GM04503 (cell line): ENCODE measurements around the gene GSTT2B.
"Not testable (repeated sequence)": the region's sequence is repeated elsewhere in the genome, so short reads cannot be mapped to it uniquely, and the experiment has no call there.

ENCODE experiments used
- DNase-seq: peaks from one replicate; pipeline ENCODE4 v3.0.0-alpha.2; 2012; ENCODE audit warnings: low read depth

The GSTT2B gene

GRCh38 chr22:23940166-23940565 lies 20.8 kb downstream of the GSTT2B start:
- not testable (repeated sequence) for DNase-seq

- no peak for DNase-seq
Measured at GRCh38 chr22:23939017-23939357, 22.0 kb downstream of the GSTT2B start.

GRCh38 chr22:23938328-23939016 lies 22.5 kb downstream of the GSTT2B start:
- DNase-seq = no peak

GRCh38 chr22:23926561-23926960 lies 34.4 kb downstream of the GSTT2B start:
- no peak for DNase-seq

- DNase-seq = no peak
Measured at GRCh38 chr22:23925020-23925606, 35.9 kb downstream of the GSTT2B start.

GRCh38 chr22:23922921-23923320 lies 38.1 kb downstream of the GSTT2B start:
- no peak for DNase-seq

GRCh38 chr22:23921586-23922201 lies 39.3 kb downstream of the GSTT2B start:
- not testable (repeated sequence) for DNase-seq

- DNase-seq = not testable (repeated sequence)
Measured at GRCh38 chr22:23920267-23920611, 40.8 kb downstream of the GSTT2B start.

GRCh38 chr22:23915290-23915689 lies 45.7 kb downstream of the GSTT2B start:
- DNase-seq = no peak

- DNase-seq = peak; percentile 86
Measured at GRCh38 chr22:23913661-23914353, 47.2 kb downstream of the GSTT2B start.

- DNase-seq = no peak
Measured at GRCh38 chr22:23913306-23913660, 47.7 kb downstream of the GSTT2B start.

- no peak for DNase-seq
Measured at GRCh38 chr22:23912293-23912903, 48.6 kb downstream of the GSTT2B start.

- no peak for DNase-seq
Measured at GRCh38 chr22:23911318-23911980, 49.5 kb downstream of the GSTT2B start.

- no peak for DNase-seq
Measured at GRCh38 chr22:23910496-23911190, 50.4 kb downstream of the GSTT2B start.

- DNase-seq = no peak
Measured at GRCh38 chr22:23909296-23909898, 51.6 kb downstream of the GSTT2B start.

GRCh38 chr22:23908587-23909205 lies 52.3 kb downstream of the GSTT2B start:
- DNase-seq = no peak

GRCh38 chr22:23907423-23907822 lies 53.6 kb downstream of the GSTT2B start:
- DNase-seq = not testable (repeated sequence)
